ENCODE data around the gene GTPBP3.
"Not testable (repeated sequence)": the region's sequence is repeated elsewhere in the genome, so short reads cannot be mapped to it uniquely, and the experiment has no call there.

Gene GTPBP3

GRCh38 chr19:17336872-17337674, at the start of gene GTPBP3:
TSS of gene GTPBP3 (plus strand) at chr19:17337553. CDS start at chr19:17337612, 59 bp downstream.
- DNase-seq (ENCODE audit: low spot score) = peak; percentile 96

GRCh38 chr19:17289489-17289888, 47.9 kb upstream of the GTPBP3 start:
- peak; percentile 95 for DNase-seq (ENCODE audit: low spot score)

- DNase-seq (ENCODE audit: low spot score) = peak; percentile 95
These were observed 44.9 kb upstream of the GTPBP3 start for GRCh38 chr19:17292301-17293074.

- no peak for DNase-seq (ENCODE audit: low spot score)
These were observed 43.7 kb upstream of the GTPBP3 start for GRCh38 chr19:17293605-17294004.

- DNase-seq (ENCODE audit: low spot score) = peak; percentile 62
These were observed 43.1 kb upstream of the GTPBP3 start for GRCh38 chr19:17294051-17294891.

- DNase-seq (ENCODE audit: low spot score) = not testable (repeated sequence)
These were observed 41.8 kb upstream of the GTPBP3 start for GRCh38 chr19:17295551-17295950.

- DNase-seq (ENCODE audit: low spot score) = no peak
These were observed 41.1 kb upstream of the GTPBP3 start for GRCh38 chr19:17296273-17296672.

GRCh38 chr19:17296976-17297375, 40.4 kb upstream of the GTPBP3 start:
- DNase-seq (ENCODE audit: low spot score) = no peak

GRCh38 chr19:17300992-17301619, 36.2 kb upstream of the GTPBP3 start:
- no peak for DNase-seq (ENCODE audit: low spot score)

- no peak for DNase-seq (ENCODE audit: low spot score)
These were observed 34.8 kb upstream of the GTPBP3 start for GRCh38 chr19:17302391-17303166.

- peak; percentile 95 for DNase-seq (ENCODE audit: low spot score)
These were observed 34.0 kb upstream of the GTPBP3 start, which contains the start of gene ABHD8 for GRCh38 chr19:17303167-17303939. TSS of gene ABHD8 (minus strand) at chr19:17303425. CDS start at chr19:17301616, 1,809 bp downstream.

GRCh38 chr19:17303940-17304267, 33.4 kb upstream of the GTPBP3 start:
- DNase-seq (ENCODE audit: low spot score) = no peak

GRCh38 chr19:17304386-17305215, 32.8 kb upstream of the GTPBP3 start:
- no peak for DNase-seq (ENCODE audit: low spot score)

GRCh38 chr19:17305216-17305516, 32.2 kb upstream of the GTPBP3 start:
- DNase-seq (ENCODE audit: low spot score) = no peak

- DNase-seq (ENCODE audit: low spot score) = peak; percentile 88
These were observed 31.7 kb upstream of the GTPBP3 start, which contains the start of gene MRPL34 for GRCh38 chr19:17305517-17306284. TSS of gene MRPL34 (plus strand) at chr19:17305872. CDS start at chr19:17305893, 21 bp downstream.

- DNase-seq (ENCODE audit: low spot score) = no peak
These were observed 31.1 kb upstream of the GTPBP3 start for GRCh38 chr19:17306285-17306714.

- DNase-seq (ENCODE audit: low spot score) = no peak
These were observed 29.4 kb upstream of the GTPBP3 start for GRCh38 chr19:17307876-17308377.
